Activated CD4-positive, alpha-beta T cell treated with anti-CD3 and anti-CD28 coated beads for 24 hours (primary cell): ENCODE results near the gene HERC5.
A peak's percentile ranks its signal among the peaks of the same experiment; 100 is the strongest.
"Not testable (repeated sequence)": the region's sequence is repeated elsewhere in the genome, so short reads cannot be mapped to it uniquely, and the experiment has no call there.

Experiments used
- DNase-seq, 2 donors: peaks; one replicate each; pipeline ENCODE4 v3.0.0-alpha.2; 2020; ENCODE audit warnings: low read depth in 2 of 2

HERC5 gene

GRCh38 chr4:88456670-88457306, at the start of gene HERC5:
TSS of gene HERC5 (plus strand) at chr4:88457119. CDS start at chr4:88457270, 151 bp downstream.
- peak; percentile 68 to 73 for DNase-seq

GRCh38 chr4:88409206-88409605, 47.7 kb upstream of the HERC5 start:
- DNase-seq: no peak

- DNase-seq: no peak
These were observed 47.1 kb upstream of the HERC5 start for GRCh38 chr4:88409789-88410188.

GRCh38 chr4:88411491-88412096, 45.3 kb upstream of the HERC5 start:
- no peak for DNase-seq

GRCh38 chr4:88413801-88414200, 43.1 kb upstream of the HERC5 start:
- DNase-seq: no peak

GRCh38 chr4:88414755-88415154, 42.2 kb upstream of the HERC5 start:
- no peak for DNase-seq

- DNase-seq: no peak
These were observed 40.9 kb upstream of the HERC5 start for GRCh38 chr4:88415982-88416381.

- no peak for DNase-seq
These were observed 38.5 kb upstream of the HERC5 start for GRCh38 chr4:88418411-88418810.

GRCh38 chr4:88419874-88420273, 37.0 kb upstream of the HERC5 start:
- no peak for DNase-seq

GRCh38 chr4:88420844-88421243, 36.1 kb upstream of the HERC5 start:
- DNase-seq: no peak

GRCh38 chr4:88422403-88422802, 34.5 kb upstream of the HERC5 start:
- DNase-seq: no peak

GRCh38 chr4:88429401-88429800, 27.5 kb upstream of the HERC5 start:
- DNase-seq: no peak

GRCh38 chr4:88435987-88436693, 20.8 kb upstream of the HERC5 start:
- no peak for DNase-seq

GRCh38 chr4:88437873-88438272, 19.0 kb upstream of the HERC5 start:
- not testable (repeated sequence) for DNase-seq

GRCh38 chr4:88439161-88439760, 17.7 kb upstream of the HERC5 start:
- DNase-seq: no peak

- DNase-seq: no peak
These were observed 16.8 kb upstream of the HERC5 start for GRCh38 chr4:88440146-88440545.

- DNase-seq: no peak
These were observed 15.2 kb upstream of the HERC5 start for GRCh38 chr4:88441696-88442095.

- DNase-seq: no peak
These were observed 14.2 kb upstream of the HERC5 start for GRCh38 chr4:88442689-88443191.

- DNase-seq: no peak
These were observed 13.4 kb upstream of the HERC5 start for GRCh38 chr4:88443486-88443885.

- no peak for DNase-seq
These were observed 11.7 kb upstream of the HERC5 start for GRCh38 chr4:88445252-88445651.

GRCh38 chr4:88446124-88446523, 10.8 kb upstream of the HERC5 start:
- no peak for DNase-seq

GRCh38 chr4:88447371-88448095, 9.4 kb upstream of the HERC5 start:
- DNase-seq: no peak
